Stimulated activated CD8-positive, alpha-beta memory T cell treated with anti-CD3 and anti-CD28 coated beads, Interleukin-15, amount 100 ng/mL, for 48 hours (primary cell): ENCODE results near the gene ABCA9.
"Not testable (repeated sequence)": the region's sequence is repeated elsewhere in the genome, so short reads cannot be mapped to it uniquely, and the experiment has no call there.

Source experiments
- DNase-seq, 2 donors: peaks; one replicate each; pipeline ENCODE4 v3.0.0-alpha.2; 2020; ENCODE audit warnings: low read depth in 2 of 2

Gene ABCA9

DNA sequence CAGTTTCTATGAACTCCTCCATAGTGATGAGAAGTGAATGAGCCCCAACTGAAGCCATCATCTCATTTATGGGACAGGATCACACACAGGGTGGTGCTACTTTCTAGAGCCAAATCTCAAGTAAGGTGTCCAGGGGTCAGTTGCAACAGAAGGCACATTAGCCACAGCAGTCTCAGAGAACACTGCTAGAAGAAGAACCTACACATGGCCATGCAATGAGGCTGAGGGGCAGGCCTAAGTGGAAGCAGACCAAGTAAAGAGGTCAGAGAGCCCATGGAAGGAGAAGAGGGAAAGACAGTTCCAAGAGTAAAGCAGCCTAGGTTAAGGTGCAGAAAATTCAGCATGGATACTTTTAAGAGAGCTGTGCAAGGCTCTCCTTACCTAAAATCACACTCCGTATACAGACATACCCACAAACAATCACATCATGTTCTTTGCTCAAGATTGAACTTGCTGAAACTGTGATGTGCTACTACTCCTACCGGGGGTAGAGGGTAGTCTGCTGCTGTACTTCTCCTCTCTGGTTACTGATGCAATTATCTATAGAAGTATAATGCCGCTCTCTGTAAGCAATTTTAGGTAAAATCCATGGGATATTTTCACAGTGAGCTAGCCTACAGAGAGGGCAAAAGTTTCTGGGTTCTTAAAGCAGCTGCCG is 107.3 kb downstream of the ABCA9 start:
- no peak for DNase-seq

GRCh38 chr17:68950725-68951124 is 110.0 kb downstream of the ABCA9 start:
- DNase-seq = no peak

- not testable (repeated sequence) for DNase-seq
These were observed 112.9 kb downstream of the ABCA9 start for GRCh38 chr17:68947868-68948267.

DNA sequence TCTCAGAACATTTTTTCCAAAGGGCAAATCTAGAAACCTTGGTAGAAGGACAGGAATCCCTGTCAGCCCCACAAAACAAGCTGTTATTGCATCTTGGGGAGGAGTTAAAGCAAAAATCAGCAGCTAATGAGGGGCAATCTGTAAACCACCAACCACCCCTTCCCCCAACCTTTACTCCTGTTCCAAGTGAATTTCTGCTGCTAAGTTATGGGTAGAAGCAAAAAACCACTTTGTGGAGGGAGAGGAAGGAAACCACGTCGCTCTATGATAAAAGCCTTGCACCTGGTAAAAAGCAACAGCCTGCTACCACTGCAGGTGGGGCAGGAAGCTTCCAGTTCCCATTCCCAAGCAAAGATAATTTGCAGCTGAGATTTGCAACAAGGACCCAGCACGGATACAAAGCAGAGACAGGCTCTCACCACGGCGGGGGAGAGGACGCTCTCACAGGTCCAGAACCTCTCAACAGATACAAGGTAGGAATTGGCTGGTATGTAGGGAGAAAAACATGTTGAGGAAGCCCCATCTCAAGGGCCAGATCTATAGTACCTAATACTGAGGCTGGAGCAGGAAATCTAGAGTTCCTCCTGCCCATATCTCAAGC is 116.2 kb downstream of the ABCA9 start:
- DNase-seq = no peak

DNA sequence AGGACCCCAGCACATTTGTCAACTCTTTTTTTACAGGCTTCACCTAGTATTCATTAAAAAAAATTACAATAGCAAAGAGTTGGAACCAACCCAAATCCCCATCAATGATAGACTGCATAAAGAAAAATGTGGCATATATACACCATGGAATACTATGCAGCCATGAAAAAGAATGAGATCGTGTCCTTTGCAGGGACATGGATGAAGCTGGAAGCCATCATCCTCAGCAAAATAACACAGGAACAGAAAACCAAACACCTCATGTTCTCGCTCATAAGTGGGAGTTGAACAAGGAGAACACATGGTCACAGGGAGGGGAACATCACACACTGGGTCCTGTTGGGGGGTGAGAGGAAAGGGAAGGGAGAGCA is 116.9 kb downstream of the ABCA9 start:
- DNase-seq = not testable (repeated sequence)

DNA sequence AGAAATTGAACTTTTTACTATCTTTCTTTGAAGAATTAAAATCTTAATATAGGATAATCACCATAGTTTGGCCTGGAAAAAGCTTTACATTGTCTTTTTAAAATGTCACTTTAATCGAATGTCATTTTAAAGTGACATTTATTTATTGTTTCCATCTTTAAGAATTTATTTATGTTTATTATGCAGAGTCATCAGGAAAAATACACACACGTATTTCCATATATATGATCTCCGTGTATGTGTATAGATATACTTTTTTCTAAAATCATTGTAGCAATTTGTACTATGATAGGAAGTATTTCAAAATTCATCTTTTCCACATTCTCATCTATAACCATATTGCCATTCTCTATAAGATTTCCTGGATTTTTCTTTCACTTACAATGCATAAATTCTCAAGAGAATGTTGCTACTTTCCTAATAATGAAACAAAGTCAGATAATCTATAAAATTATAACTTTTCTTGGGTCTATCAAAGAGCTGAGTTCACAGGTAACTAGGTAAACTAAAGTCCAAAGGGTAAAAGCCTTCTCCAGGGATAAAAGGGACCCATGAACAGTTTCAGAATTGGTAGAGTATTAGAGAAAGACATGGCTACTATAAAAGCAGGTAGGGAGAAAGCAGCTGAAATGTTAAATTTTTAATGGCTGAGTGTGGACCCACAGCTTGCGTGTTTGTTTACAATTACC is 117.5 kb downstream of the ABCA9 start:
- DNase-seq = no peak

DNA sequence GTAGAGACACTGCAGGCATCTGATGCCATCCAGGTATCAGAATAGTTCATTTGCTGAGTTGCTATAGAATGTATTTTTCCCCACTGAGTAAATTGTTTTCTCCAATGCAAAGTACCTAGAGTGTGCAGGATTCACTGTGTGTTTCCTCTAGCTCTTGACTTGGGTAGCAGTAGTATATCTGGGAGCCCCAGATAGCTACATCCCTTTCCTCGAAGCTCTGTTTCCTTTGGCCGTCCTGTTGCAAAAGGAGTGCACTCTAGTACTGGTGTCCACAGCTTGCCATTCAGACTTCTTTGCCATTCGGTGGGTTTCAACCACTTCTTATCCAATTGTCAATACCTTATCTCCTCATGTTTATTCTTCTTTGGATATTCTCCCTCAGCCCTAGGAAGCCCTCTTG is 118.3 kb downstream of the ABCA9 start:
- DNase-seq = no peak

- no peak for DNase-seq
These were observed 119.0 kb downstream of the ABCA9 start for GRCh38 chr17:68941761-68942160.

GRCh38 chr17:68939195-68939594 is 121.5 kb downstream of the ABCA9 start:
- DNase-seq = no peak

DNA sequence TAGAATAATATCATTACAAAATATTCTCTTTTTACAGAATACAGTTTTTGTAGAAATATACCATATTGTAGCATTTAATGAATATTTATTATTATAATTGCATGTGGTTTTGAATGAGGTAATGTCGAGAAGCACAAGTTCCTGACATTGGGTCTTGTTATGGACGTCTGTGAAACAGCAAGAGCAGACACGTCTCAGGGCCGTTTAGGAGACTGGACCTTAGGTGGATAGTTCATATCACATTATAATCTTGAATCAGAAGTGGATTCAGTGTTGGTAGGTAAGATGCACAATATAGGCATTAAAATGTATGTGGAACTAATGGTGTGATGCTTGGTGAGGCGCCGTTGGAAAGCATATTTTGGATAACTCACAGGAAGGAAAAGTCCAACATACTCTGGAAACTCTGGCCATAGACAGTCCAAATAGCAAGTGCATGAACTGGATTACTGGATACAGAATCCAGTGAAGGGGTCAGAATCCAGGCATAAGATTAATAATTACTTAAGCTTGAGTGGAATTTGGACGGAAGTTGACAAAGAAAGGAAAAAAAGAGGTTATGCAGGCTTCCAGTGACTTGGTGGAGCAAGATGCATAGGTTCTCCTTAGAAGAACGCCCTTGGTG is 122.7 kb downstream of the ABCA9 start:
- no peak for DNase-seq

- no peak for DNase-seq
These were observed 133.2 kb downstream of the ABCA9 start for GRCh38 chr17:68927516-68927915.

- no peak for DNase-seq
These were observed 135.7 kb downstream of the ABCA9 start for GRCh38 chr17:68924793-68925720.
